Lung microvascular endothelial cell (primary cell): ENCODE results near the gene CACNA1B. TPM values are rescaled to one million over a fixed set of nuclear protein-coding genes. Genes with fewer than 3 reads are reported as not detected.

ENCODE experiments used
- DNase-seq, 2 donors: peaks; one replicate each; pipeline versions ENCODE4 v3.0.0 to v3.0.0-alpha.2; 2010; ENCODE audit warnings: low read depth in 2 of 2
- total RNA-seq: library from RNA; depleted of rRNA; stranded (reverse); fragments of >200 nt; gene quantifications from 2 replicates; pipeline ENCODE4 v1.2.1, GENCODE V29; 2014

CACNA1B gene
- total RNA-seq, 1 donor from 2014 or later: under 0.01 TPM

DNA sequence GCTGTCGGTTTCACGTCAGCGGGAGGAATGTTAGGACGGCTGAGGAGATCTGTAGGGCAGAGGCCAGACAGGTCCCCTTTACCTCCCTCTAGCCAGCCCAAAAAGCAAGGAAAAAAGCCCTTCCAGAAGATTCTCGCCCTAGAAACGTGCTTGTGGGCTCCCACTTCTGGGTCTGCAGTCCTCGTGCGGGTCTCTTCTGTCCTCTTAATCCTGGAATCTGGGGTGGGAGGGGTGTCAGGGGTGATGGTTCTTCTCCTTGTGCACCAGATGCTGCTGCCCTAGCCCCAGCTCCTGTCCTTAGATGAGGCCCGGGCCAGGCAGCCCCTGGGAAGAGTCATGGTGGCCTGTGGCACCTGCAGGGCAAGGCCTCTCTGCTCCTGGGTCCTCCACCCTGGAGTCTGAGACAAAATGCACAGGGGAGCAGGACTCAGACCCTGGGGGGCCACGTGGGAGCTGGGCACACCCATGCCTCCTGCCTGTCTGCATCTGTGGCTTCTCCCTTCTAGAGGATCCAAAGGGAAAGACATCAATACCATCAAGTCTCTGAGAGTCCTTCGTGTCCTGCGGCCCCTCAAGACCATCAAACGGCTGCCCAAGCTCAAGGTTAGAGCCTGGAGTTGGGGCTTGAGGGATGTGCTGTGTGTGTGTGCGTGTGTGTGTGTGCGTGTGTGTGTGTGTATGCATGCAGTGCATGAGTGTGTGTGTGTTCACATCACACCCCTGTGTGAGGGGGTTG lies 174.2 kb downstream of the CACNA1B start:
- no peak for DNase-seq

DNA sequence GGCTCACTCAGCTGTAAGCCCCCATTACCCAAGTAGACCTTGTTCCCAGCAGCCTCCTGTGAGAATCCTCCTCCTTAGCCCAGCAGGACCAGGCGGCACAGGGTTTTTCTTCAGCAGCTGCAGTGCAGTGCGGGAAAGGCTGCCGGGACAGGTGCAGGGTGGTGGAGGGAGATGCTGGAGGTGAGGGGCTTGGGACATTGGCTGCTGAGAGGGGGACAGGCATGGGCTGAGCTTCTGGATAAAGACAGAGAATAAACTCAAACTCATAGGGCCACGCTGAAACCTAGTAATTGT lies 174.7 kb downstream of the CACNA1B start:
- no peak for DNase-seq

DNA sequence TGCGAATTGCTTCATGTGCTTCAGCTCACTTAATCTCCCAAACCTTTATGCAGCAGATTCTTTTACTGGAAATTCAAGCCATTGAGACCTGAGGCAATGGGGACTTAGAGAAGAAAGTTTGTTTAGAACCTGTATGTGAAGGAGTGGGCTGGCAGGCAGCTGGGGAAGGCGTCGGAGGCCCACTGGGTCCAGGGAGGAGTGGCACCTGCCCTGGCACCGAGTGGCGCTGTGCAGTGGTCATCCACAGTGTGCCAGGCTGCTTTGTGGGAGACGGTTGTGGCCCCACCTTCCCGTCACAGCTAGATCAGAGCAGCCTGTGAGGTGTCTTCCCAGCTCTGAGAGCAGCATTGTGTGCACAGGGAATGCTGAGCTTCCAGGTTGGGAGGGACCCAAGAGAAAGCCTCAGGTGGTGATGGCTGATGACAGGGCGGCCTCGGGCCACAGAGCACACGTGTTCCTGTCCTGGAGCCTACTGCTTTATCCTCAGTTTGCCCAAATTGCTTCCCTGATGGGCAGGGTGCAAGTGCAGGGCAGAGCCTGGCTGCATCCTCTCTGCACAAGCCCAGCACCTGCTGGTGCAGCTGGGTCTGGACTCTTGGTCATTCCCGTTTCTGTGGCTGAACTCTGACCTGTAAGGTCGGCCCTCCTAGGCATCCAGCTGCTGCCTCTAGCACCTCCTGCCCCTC lies 175.2 kb downstream of the CACNA1B start:
- no peak for DNase-seq

DNA sequence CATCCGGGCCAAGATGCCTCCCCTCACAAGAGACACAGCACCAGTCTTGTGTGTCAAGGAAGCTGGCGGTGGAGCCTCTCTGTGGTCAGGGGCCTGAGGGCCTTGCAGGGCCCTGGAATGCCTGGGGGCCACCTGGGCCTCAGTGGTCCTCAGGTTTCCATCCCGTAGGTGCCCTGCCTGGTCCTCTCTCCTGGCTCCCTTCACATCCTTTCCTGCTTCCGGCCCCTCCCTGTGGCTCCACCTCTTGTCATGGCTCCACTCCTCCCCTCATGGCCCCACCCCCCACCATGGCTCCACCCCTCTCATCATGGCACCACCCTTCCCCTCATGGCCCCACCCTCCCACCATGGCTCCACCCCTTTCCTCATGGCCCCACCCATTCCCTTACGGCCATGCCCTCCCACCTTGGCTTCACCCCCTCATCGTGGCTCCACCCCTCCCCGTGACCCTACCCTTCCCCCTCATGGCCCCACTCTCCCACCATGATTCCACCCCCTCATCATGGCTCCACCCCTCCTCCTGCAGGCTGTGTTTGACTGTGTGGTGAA lies 175.8 kb downstream of the CACNA1B start:
- DNase-seq: no peak

DNA sequence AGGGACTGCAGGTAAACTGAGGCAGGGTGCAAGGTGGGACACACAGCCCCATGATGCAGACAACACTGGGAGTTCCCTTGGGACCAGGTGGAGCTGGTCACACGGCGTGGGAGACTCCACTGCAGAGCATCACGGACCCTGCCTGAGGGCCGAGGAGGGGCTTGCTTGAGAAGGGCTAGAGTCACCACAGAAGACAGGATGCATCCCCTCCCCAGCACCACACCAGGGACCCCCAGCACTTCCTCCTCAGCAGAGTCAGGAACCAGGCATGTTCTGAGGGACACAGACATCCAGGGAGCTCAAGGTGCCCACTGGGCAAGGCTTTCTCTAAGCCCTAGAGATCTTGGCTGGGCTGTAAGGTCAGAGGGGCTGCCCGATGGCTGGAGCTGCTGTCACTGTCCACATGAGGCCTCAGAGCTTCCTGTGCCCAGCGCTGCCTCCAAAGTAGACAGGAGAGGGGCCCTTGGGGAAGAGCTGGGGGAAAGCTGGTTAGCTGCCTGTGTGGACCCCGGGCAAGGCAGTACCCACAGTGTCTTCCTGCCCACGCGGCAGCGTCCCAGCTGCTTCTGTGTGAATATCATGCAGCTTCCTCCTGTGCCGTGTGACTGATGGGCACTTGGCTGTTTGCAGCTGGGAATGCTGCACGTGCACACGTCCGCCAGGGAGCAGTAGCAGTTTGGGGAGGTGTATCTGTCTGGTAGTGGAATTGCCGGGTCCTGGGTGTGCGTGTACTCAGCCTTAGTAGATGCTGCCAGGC lies 176.6 kb downstream of the CACNA1B start:
- no peak for DNase-seq

DNA sequence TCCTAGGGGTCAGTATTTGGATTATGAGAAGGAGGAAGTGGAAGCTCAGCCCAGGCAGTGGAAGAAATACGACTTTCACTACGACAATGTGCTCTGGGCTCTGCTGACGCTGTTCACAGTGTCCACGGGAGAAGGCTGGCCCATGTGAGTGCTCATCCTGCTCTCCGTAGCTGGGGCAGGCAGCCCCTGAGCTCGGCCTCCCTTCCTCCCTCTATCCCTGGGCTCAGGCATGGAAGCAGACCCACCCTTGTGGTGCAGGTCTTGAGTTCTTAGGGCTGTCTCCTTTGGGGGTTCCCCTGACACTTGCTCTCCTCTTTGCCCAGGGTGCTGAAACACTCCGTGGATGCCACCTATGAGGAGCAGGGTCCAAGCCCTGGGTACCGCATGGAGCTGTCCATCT lies 180.1 kb downstream of the CACNA1B start:
- DNase-seq: no peak

DNA sequence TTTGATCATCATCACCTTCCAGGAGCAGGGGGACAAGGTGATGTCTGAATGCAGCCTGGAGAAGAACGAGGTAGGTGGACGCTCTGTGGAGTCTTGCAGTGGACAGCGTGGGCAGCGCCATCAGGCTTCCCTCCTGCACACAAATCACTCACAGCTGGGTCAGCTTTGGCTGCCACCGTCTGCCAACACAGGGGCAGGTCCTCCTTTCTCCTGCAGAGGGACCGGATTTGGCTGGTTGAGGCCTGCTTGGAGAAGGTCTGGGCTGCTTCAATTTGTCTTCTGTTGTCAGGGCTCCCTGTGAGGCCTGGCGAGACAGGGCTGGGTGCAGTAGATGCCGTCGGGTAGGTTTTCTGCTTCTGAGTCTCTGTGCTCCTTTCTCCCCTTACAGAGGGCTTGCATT lies 180.6 kb downstream of the CACNA1B start:
- no peak for DNase-seq

DNA sequence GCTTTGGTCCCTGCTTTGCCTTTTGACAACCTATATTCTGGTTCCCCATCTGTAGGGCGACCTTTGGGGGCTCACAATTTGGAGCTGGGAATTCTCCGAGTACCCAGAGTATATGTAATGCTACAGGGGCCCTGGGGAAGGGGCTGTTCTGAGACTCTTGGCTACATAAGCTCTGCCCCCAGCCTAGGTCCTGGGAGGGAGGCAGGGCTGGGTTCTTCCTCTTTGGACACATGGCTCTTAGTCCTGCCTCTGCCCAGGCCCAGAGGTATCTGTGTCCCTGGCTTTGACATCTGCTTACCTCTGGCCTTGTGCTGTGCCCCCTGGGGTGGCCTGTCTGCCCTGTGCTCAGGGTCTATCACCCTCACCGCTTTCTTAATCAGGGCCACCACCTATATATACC lies 181.6 kb downstream of the CACNA1B start:
- no peak for DNase-seq

DNA sequence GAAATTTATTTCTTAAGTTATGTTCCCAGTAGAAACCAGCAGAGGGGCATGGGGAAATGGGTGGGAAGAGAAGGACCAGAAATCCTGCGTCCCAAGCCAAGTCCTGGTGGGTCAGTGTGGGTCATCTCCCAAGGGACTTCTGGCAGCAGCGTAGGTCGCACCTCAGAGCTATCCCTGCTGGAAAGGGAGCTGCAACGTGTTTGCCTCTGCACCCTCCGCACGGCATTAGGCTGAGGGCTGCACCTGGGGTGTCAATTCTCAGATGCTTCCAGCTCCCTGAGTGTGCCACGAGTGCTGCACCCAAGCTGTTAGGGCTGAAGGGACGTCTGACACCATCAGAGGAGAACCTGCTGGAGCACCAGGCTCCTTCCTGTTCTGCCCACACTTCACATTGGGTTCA lies 182.8 kb downstream of the CACNA1B start:
- DNase-seq: no peak

DNA sequence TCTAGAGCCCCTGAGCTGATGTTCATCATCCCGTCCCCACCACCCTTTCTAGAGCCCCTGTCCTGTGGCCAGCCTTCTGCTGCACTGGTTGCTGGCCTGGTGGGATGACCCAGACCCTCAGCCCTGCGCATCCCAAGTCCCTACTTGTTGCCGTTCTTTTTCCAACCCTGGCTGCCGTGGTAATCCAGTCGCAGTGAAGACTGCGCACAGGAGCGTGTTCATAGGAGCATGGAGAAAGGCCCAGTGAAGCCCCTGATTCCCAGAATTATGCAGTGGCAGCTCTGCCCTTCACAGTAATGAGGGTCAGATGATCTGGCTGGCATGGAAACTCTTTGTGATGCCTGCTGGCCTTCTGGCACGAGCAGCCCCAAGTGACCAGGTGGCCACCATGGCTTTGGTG lies 183.3 kb downstream of the CACNA1B start:
- DNase-seq: no peak

DNA sequence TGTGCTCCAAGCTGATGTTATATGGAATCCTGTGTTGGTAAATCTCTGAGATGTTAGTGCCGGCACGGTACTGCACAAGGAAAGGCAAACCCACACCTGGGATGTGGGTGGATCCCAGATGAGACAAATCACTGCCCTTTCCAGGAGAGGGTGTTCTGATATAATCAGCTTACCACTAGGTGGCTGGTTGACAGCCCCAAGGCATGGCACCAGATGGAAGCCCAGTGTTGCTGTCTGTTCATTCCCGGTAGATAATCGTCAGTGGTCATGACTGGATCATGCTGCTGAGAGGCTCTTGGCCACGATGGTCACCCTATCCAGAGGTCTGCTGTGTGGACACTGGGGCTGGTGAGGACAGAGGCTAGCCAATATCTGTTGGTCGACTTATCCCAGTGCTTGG lies 184.0 kb downstream of the CACNA1B start:
- DNase-seq: no peak

DNA sequence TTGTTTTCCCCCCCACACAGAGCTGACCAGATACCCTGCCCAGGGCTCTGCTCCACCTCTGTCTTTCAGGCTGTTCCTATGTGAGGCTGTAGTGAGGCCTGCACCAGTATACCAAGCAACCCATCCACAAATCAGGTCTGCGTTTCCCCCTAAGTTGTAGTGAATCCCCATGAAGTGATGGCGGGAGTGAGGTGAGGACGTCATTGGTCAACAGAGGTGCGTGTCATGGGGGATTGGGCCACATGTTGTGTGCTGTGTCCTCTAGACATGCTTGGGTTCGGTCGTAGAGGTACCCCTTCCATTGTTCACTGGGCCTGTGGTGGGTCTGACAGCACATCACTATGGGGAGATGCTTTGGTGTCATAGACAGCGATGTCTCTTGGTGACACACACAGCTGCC lies 184.6 kb downstream of the CACNA1B start:
- DNase-seq: no peak

DNA sequence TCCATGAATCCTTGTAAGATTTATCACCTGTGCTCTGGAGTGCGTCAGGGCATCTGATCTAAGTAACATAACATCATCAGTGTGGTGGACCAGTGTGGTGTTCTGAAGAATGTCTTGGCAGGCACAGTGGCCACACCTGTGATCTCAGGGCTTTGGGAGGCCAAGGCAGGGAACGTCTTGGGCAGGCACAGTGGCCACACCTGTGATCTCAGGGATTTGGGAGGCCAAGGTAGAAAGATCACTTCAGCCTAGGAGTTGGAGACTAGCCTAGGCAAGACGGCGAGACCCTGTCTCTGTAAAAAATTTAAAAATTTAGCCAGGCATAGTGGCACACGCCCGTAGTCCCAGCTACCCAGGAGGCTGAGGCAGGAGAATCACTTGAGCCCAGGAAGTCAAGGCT lies 185.5 kb downstream of the CACNA1B start:
- DNase-seq: no peak

DNA sequence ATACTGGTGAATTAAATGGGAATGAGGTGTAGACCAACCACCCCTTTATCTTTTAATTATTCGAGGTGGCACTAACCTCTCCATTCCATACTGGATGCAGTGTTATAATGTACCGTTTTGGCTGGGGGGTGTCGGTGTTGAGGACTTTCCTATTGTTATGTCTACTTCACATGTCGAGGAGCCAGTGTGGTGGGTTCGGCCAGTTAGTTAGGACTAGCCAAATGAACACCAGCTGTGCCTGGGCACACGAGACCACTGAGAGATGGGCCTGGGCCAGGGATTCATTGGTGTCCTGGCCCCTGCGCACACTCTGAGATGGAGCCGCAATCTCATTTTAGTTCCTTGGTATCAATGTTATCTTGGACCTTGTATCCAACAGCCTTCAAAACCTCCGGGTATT lies 186.2 kb downstream of the CACNA1B start:
- no peak for DNase-seq

DNA sequence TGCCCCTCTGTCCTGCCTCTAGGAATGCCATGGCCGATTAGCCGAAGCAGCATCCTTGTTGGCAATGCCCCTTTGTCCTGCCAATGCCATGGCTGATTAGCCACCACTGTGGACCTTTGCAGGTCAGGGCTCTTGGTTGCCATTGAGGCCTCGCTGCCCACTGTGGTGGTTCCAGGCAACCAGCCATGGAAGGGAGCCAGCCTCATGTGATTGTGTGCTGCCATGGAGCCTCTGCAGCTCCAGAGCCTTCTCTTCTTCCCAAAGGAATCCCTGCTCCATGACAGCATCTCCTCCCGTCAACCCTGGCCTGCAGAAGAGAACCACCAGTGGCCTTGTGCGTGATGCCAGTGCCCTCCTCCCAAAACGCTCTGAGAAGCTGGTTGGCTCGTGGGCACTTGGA lies 187.0 kb downstream of the CACNA1B start:
- DNase-seq: no peak

DNA sequence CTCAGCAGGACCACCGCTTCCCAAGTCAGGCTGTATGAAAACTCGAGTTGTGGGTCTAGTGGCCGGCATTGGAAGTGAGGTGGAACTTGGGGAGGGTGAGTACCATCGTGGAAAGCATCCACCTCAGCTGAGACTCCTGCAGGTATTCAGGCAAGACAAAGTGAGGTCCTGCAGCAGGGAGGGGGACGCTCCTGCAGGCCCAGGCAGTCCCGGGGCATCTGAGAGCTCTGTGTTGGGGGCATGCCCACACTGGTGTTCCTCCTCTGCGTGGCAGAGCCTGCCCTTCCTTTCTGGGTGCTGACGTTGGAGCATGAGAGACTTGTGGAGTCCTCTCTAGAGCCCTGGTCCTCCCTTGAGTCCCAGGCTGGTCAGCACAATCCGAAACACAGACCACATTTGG lies 187.7 kb downstream of the CACNA1B start:
- DNase-seq: no peak

DNA sequence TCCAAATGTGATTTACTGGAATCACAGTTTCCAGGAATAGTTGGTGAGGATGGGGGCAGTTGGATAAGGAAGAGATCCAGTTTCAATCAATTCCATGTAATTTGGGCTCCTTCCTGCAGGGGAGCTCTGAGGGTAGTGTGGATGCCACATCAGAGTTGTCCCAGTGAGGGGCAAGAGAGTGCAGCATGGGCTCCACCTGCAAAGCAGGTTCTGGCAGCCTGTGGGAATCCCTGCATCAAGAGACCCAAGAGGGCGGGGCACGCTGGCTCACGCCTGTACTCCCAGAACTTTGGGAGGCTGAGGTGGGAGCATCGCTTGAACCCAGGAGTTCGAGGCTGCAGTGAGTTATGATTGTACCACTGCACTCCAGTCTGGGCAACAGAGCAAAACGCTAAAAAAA lies 188.5 kb downstream of the CACNA1B start:
- DNase-seq: no peak

DNA sequence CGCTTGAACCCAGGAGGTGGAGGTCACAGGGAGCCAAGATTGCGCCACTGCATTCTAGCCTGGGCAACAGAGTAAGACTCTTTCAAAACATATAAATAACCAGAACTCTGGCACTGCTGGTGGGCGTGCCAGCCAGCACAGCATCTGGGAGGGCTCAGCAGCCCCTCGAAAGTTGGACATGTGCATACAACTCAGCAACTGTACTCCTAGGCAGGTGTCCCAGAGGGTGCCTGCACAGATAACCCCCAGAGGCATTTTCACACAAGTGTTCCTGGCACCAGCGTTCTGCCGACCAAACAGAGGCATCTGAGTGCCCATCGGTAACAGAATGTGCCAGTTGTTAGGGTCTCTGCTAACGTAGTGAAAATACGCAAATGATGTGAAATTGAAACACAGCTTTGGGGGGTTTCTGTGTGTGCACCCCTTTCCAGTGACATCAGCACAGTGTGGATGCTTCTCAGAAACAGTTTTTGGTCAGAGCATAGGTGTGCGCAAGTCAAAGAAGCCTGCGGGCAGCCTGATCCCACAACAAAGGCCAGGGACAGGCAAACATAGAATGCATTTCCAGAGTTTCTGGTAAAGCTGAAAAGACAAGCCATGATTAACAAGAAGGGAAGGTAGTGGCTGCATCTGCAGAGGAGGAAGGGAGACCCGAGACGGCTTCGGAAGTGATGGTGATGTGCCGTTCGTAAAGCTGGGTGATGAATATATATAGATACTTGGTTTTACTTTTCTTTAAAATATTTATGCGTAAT lies 190.2 kb downstream of the CACNA1B start:
- DNase-seq: no peak

DNA sequence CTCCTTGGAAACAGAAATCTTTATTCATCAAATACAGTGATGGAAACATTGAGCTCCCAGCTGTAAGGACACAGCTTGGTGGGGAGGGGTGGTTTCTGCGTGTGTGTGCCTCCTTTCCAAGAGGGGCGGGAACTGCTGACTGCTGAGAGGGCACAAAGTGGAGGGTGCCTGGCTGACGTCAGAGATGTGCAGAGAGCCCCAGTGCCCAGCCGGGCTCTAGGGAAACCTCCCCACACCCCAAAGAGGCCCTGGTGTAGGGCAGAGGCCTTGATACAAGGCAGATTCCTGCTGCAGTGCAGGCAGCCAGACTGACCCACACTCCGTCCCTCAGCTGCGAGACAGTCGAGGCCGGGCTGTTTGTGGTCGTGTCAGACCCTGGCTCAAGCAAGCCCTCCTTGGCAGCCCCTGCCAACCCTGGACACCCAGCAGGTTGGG lies 191.0 kb downstream of the CACNA1B start:
- DNase-seq: no peak

DNA sequence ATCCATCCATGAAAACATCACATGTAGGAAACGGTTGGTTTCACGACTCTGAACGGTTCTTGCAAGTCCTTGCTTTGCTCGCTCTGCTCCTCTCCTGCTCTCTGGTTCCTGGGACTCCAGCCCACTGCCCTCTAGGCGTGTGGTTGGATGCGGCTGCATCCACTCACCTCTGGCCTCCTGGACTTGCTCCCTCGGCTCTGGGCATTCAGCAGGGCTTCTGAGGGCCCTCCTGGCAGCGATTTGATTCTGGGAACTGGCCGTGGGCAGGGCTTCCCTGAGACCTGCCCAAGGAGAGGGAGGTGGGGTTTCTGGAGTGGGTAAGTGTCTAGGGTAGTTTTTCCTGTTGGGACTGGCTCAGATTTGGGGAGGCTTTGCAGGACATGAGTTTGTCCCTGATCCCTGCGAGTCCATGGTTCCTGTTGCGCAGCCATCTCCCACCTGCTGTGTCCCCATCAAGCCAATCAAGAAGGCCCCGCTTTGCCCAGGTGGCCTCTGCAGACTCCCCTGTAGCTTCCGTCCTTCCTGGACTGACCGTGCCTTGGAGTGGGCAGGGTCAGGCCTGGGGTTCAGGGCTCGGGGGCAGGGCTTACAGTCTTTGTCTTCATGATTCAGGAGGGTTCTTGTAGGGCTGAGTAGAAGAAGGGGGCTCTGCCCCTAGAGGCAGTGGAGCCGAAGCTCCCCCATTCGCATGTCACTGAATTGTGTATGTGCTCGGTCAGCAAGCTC lies 192.3 kb downstream of the CACNA1B start:
- DNase-seq: no peak

DNA sequence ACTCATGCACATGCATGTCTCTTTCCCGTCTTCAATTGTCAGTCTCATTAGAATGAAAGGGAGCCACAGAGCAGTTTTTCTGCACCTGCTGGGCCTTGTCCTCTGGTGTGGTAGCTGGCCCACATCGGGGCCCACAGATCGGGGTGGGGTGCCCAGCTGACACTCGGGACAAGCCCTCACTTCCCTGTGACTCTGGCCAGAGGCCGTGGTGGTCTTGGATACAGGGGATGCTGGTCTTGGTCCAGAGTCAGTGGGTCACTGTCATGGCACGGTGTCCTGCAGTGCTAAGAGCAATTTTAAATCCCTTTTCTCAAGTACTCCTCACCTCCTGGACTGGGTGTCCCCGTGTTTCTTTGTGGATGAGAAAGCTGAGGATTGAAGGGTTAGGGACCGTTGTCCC lies 193.2 kb downstream of the CACNA1B start:
- no peak for DNase-seq
